Suprapubic skin (tissue), 4 donors: ENCODE data around the gene LARP4B.

ENCODE experiments used
- CTCF ChIP-seq, 2 donors: fragments of 200-600 bp in 1 of 2; fragments of 450-650 bp in 1 of 2; sonication (generic) in 1 of 2; IDR thresholded peaks; one replicate each; pipeline ENCODE4 v1.5.1; 2016 to 2019; ENCODE audit warnings: antibody characterized with exemption in 2 of 2, mild to moderate bottlenecking in 1 of 2, moderate library complexity in 1 of 2
- POLR2A ChIP-seq, 2 donors: fragments of 450-650 bp; IDR thresholded peaks; one replicate each; pipeline ENCODE4 v1.6.1; 2017; ENCODE audit warnings: antibody characterized with exemption in 2 of 2, mild to moderate bottlenecking in 2 of 2, moderate library complexity in 2 of 2
- POLR2AphosphoS5 ChIP-seq, 3 donors: sonication (generic); formaldehyde crosslinking; IDR thresholded peaks; one replicate each; pipeline ENCODE4 v1.6.1; 2017; ENCODE audit warnings: antibody characterized with exemption in 3 of 3

- TF ChIP-seq CTCF (IDR thresholded peaks at IDR 0.05), result no peak
- no peak for TF ChIP-seq POLR2A (IDR thresholded peaks at IDR 0.05)
- TF ChIP-seq POLR2AphosphoS5 (IDR thresholded peaks at IDR 0.05), result no peak
Measured at GRCh38 chr10:934746-935406, 3.4 kb upstream of the LARP4B start.
